ENCODE measurements around the gene TMEM52.

The TMEM52 gene

DNA sequence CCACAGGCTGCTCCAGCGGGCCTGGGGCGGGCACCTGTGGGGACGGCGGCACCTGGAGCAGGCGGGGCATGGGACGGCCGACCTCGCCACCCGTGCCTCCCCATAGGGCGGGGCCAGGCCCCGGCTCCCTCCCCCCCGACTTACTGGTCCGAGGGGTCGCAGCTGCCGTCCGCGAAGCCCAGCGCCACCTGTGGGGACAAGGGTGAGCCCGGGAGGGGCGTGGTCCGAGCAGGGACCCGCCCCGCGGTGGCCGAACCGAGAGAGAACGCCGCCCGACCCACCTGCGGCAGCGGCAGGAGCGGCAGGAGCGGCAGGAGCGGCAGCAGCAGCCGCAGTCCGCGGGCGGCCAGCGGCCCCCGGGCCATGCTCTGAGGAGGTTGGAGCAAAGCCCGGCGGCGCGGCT is at the start of gene TMEM52:
Gene TMEM52, minus strand, starts transcription at position 379 of the 403 bp plus-strand sequence. Its CDS starts 14 bp downstream, at position 365.
- no peak for DNase-seq

DNA sequence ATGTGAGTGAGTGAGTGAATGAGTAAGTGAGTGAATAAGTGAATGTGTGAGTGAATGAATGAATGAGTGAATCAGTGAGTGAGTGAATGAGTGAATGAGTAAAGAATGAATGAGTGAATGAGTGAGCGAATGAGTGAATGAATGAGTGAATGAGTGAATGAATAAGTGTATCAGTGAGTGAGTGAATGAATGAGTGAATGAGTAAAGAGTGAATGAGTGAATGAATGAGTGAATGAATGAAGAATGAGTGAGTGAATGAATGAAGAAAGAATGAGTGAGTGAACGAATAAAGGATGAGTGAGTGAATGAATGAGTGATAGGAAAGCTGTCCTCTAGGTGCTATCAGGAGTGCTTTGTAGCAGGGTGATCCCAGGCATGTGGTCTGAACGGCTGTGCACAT is 48.8 kb upstream of the TMEM52 start:
- DNase-seq, result no peak

DNA sequence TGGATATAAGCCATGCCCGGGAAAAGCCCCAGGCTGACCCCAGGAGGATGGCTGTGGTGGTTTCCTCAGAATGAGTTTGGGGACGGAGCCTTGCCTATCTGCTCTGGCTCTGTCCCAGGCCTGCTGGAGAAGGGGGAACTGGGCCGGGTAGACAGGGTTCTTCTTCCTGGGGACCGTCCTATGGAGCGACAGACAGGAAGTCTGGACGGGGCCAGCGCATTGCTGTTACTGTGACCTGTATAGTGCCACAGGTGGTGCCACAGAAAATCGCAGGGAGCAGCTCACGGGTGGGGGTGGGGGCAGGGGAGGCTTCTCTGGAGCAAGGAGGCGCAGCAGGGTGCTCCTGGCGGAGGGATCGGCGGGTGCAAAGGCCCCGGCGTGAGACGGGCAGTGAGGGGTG is 48.1 kb upstream of the TMEM52 start:
- no peak for DNase-seq

DNA sequence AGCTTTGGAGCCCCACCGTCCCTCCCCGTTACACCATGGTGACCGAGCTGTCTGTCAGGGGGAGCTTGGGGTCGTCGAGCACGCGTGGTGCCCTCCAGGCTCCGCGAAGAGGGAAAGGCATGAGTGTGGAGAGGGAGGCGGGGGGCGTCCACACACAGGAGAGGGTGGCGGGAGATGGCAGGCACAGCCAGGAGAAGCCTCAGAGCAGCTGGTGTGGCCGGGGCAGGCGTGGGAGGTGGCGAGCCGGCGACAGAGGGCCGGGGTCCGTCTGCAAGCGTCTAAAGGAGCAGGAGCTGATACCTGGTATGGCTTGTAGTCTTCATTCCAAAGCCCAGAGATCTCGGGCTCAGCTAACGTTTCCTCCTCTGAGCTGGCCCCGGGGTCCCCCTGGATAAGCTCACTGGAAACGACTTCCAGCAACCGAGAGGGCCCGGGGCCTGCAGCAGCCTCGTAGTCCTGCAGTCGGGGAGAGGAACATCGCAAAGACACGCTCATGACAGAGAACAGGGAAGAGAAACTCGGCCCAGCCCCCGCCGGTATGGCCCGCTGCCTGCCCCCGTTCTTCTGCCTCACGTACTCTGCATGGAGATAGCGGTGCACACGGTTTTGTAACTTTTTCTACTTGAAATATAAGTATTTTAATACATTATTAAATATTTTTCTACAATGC is 47.1 kb upstream of the TMEM52 start:
- no peak for DNase-seq

DNA sequence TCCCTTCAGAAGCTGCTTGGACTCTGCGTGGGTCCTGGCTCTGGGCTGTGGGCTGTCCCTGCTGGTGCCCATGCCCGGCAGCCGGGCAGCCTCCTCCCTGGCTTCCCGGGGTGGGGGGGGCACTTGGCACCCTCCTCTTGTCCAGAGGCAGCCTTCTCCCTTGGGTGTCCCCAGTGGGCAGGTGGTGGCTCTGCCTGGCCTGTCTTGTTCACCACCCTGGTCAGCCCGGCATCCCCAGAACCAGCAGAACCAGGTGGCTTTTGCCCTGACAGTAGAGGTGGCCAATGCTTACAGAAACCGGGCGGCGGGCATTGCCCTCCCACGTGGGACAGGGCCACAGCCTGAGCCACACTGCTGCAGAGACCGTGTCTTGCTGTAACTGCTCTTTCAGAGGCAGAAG is 46.5 kb upstream of the TMEM52 start:
- DNase-seq, result no peak

DNA sequence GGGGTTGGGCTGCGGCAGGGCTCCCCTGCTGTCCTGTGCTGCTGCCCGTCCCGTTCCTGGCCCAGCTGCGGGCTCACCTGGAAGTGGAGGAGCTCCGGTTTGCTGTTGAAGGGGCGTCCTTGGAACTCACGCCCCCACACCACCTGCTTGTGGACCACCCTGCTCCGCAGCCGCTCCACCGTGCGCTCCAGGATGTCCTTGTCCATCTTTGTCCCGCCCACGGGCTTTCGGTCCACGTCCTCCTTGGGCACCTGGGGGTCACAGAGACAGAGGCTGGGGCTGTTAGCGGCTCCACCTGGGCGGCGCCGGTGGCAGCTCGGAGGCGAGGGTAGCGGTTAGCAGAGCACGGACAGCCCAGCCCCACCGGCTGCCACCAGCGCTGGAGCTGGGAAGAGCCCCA is 45.7 kb upstream of the TMEM52 start:
- DNase-seq, result no peak

DNA sequence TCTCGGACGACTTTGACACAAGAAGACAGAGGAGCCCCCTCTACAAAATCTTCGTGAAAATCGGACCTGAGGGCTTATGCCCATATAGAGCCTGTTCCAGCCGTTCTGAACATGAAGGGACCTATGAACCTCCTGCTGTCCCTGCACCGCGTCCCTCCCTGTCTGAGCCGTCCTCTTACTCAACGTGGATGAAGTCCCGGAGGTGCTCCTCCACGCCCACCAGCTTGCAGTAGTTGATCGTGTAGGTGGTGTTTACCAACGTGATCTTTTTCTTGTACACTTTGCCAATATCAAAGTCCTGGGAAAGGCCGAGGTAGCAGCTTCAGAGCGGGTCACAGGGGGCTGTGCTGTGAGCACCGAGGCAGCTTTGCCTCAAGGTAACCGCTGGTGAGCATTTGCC is 44.5 kb upstream of the TMEM52 start:
- DNase-seq, result no peak

DNA sequence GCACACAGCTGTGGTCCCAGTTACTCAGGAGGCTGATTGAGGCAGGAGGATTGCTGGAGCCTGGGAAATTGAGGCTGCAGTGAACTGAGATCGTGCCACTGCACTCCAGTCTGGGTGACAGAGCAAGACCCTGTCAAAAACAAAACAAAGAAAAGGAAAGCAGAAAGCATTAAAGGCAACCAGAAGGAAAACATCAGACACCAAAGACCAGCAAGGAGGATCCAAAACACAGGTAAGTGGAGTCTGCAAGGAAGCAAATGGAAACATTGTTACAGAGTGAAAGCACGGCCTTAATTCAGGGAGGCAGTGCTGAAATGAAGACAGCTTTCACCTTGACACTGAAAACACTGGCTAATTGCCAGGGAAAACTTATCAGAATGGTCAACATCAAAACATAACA is 43.7 kb upstream of the TMEM52 start:
- no peak for DNase-seq

DNA sequence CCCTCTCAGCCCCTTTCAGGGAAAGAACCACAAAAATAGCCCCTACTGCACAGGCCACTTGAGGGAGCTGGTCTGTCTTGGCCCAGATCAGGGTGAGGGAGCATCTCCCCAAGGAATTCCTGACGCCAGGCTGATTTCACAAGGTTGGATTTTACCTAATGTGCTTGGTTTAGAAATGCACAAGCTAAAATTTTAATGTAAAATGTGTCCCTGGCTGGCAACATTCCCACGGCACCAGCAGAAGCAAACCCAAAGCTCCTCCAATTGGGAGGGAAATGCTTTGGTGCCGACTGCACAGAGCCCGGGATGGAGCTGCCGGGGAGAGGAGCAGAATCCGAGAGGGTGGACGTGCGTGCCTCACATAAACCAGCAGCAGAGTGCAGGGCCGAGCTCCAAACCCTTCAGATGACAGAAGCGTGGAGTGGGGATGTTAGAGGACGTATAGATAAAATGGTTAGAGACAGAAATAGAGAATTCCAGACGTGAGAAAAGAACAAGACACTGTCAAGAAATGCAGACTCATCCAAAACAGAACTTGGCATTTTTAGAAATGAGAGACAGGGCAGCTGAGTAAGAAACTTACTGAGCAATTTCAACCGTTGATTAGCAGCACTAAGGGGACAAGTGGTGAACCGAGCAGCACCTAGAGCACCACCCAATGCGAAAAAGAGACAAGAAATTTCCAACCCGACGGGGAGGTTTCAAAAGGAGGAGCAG is 41.6 kb upstream of the TMEM52 start:
- DNase-seq, result no peak

DNA sequence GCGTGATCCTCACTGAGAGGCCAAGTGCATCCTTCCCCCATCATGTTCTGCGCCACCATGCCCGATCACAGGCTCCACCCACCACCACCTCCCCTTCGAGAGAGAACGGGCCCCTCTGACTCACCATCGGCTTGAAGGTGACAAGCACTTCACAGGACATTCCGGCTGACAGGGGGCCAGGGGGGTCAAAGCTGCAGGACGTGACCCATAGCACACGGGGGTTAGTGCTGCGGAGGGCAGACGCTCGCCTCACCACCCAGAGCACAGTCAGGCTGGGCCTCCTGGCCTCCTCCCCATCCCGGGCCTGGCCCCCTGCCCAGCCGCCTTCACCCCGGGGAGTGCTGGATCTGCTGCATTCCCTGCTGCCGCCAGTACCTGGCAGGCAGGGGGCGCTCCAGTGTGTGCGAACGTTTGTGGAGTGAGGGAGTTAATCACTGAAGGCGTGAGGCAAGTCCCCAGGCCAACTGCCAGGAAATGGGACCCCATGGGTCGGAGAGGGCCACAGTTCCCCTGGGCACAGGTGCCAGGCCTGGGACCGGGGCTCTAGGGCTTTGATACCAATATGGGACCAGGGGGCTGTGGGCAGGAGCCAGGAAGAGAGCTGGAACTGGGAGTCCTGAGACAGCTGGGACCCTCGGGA is 40.9 kb upstream of the TMEM52 start:
- DNase-seq, result peak; percentile 76 to 87

DNA sequence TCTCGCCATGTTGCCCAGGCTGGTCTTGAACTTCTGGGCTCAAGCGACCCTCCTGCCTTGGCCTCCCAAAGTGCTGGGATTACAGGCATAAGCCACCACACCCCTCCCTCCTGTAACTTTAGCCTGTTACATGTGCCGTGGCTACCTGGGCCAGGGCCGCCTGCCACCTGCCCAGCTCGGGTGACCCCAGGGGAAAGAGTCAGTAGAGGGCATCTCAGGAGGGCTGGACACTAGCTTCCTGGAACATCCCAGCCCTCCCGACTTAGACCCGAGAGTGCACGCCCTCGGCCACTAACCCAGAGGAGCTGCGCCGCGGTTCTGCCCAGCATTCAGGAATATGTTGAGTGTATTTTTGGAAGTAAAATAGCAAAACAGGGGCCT is 40.4 kb upstream of the TMEM52 start:
- no peak for DNase-seq

DNA sequence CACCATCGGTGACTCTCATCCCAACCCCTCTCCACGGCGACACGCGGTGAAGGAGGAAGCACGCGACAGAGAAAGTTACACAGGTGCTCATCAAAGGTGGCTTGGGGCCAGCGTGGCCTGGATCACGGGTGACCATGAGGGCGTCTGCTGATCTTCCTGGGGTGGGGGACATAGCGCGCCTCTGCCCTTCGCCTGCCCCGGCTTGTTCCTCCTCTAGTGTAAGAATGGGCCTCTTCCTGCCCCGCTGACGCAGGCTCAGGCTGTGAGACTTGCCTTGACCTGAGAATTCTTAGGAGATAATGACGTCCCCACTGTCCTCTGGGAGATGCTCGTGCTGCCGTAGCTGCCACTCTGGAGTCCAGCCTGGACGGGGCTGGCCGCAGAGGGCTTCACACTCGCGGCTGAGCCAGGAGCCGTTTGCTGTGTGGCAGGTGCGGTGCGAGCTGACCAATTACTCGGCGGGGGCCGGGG is 39.0 kb upstream of the TMEM52 start:
- no peak for DNase-seq

DNA sequence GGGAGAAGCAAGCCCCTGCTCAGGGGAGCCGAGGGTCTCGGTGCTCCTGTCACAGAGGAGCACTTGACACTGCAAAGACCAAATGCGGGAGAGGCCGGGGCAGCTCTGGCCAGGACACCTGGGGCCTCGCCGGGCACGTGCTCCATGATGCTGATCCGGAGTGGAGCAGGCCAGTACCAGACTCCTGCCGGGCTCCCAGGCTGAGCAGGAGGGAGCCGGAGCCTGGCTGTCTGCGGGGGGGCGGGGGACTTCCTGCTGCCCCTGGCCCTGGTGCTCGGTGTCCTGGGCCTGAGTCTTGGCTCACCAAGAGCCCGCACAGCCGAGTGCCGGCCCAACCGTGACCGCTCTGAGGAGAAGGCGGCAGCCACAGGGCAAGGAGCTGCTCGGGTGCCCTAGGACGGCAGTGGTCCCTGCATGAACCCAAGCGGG is 38.5 kb upstream of the TMEM52 start:
- no peak for DNase-seq

DNA sequence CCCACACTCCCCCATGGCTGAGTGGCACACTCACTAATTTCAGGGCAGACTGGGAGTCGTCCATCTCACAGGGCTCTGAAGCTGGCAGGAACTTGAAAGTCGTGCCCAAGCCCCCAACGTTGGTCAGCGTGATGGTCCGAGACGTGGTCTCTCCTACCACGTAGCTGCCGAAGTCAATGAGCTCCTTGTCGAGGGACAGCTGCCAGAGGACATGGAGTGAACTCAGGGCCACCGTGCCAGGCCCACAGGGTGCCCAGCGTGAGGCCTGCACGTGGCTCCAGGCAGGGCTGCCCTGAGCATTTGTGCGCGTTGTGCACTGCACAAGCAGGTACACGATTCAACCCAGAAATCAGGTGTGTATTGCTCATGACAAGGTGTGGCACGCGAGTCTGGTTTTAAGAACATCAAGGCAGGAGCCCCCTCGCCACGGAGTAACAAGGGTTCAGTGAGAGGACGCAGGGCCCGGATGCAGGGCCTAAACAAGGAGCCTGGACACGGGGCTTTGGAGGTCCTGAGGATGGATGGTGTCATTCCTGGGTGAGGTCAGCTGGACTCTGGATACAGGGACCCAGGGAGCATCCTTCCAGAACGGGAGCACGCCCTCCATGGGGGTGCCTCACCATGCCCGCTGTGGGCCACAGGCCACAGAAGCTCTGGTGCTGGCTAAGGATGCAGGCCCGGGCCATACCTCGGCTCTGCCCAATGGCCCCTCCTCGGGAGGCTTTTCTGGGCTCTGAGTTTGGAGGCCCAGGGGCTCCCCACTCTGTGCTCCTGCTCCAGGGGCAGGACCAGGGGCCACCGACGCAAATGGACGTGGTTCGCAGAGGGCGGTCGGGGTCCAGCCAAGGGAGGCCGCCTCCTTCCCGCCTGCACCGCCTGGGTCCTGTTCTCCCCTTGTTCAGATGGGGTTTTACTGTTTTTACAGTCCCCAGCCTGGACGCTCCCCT is 37.8 kb upstream of the TMEM52 start:
- DNase-seq, result no peak

DNA sequence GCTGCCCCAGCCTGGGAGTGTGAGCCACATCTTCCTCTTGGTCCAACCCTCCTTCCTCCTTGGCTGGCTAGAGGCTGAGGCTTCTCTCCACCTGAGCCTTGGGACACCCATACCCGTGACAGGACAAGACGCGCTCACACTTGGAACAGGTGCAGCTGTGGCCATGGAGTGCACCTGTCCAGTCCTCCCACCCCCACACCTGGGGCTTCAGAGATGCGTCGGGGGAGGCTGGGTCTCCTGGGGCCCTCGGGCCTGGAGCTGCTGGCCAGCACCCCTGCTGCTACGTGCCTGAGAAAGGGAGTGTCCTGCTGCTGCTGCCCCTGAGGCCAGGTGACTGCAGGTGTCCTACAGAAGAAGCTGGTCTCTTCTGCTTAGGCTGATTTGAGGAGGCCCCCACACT is 37.0 kb upstream of the TMEM52 start:
- no peak for DNase-seq

DNA sequence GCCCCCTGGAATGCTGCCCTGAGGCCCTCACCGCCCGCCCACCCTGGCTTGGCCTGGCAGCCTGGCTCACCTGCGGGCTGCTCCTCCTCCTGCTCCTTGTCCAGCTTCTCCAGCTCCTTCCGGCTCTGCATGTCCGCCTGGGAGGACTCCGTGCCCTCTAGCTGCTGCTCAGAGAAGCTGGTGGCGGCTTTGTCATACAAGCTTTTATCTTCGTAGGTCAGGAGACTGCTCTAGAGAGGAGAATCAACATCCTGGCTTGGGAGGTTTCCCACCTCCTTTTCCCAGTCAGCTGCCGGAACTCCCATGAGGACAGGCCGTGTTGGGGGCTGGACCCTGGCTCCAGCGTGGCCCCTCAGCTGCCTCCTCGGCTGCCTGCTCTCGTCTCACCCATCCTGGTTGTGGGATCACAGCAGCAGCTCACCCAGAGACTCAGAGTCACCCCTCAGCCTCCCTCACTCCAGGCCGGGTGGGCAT is 36.6 kb upstream of the TMEM52 start:
- no peak for DNase-seq

DNA sequence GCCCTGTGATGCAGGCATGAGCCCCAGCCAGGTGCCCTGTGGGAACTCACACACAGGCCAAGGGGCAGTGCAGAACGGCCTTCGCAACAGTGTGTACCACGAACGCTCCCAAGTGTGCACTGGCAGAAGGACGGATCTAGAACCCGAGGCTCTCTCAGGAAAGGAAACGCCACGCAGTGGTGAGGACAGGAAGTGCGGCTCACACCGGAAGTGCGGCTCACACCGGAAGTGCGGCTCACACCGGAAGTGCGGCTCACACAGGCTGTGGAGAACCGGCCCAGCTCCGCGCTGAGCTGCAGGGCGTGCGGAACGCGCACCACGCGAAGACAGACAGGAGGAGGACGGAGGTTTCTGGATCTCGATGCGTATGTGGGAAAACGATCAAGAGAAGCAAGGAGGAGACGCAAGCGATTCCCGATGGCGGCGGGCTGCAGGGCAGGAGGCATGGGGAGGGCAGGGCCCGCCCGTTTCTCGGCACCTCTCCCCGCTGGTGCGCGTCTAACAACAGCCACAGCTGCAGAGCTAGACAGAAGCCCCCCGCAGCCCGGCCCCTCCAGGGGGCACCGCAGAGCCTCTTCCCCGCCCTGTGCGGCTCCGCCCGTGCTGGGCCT is 35.9 kb upstream of the TMEM52 start:
- peak; percentile 28 to 48 for DNase-seq

DNA sequence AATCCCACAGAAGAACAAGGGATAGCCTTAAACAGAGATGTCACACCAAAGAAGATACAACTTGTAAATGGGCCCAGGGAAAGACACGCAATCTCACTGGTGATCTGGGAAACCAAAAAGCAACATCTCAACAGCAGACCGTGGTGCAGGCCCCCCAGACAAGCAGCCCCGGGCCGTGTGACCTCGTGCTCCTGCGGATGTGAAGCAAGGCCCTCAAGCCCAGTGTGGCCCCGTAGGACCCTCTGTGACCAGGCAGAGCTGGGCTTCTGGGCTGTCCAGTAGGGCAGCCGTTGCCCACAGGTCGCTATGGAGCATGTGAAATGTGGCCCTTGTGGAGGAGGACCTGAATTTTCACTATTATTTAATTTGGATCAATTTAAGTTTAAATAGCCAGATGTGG is 34.9 kb upstream of the TMEM52 start:
- DNase-seq, result no peak

DNA sequence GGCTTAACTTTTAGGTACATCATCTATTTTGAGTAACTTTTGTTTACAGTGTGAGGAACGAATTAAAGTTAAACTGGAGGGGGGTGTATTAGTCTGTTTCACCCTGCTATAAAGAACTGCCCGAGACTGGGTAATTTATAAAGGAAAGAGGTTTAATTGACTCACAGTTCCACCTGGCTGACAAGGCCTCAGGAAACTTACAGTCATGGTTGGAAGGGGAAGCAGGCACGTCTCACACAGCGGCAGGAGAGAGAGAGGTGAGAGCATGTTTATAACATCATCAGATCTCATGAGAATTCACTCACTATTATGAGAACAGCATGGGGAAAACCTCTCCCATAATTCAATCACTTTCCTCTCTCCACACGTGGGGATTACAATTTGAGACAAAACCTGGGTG is 31.9 kb upstream of the TMEM52 start:
- DNase-seq, result no peak

DNA sequence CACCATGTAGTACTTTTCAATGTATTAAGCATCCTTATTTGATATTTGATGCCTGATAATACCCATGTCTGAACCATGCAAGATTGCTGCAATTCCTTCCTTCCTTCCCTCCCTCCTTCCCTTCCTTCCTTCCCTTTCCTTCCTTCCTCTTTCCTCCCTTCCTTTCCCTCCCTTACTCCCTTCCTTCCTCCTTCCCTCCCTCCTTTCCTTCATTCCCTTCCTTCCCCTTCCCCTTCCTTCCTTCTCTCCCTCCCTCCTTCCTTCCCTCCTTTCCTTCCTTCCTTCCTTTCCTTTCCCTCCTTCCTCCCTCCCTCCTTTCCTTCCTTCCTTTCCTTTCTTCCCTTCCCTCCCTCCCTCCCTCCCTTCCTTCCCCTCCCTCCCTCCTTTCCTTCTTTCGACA is 29.7 kb upstream of the TMEM52 start:
- no peak for DNase-seq

DNA sequence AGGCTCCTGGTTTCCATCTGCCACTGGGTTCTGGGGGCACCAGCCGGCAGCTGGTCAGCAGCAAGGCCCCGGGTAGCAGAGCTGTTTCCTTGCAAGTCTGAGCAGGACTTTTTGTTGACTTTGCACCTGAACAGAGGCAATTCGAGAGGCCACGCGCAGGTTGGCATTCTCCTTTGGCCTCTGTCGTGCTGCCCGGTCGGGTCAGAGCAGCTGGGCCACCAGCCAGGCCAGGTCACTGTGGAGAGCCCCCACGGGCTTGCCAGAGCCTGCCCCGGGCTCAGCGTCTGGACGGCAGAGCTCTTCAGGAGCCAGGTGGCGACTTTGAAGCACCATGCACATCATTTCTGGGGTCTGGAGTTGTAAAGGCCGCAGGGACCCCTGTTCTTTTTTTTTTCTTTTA is 28.4 kb upstream of the TMEM52 start:
- DNase-seq, result no peak

DNA sequence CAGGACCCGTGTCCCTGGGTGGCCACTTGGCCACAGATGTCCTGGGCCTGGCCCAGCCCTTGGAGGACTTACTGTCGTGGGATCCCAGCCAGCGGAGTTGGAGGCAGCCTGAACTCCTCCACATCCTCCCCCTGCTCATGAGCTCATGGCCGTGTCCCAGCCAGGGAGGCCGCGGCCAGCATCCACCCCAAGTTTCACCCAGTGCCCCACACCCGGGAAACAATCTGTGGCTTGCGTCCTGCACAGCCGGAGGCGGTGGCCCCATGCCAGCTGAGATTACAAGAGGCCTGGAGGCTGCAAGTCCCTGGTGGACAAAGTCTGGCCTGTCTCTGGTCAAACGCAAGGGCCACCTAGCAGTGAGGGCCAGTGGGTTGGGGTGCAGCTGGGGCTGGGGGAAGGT is 27.5 kb upstream of the TMEM52 start:
- DNase-seq, result no peak
